Measurements from ENCODE around the gene CNOT2. TPM values are rescaled to one million over a fixed set of nuclear protein-coding genes. Genes with fewer than 3 reads are reported as not detected.

The CNOT2 gene
- total RNA-seq, 1 donor, result 153 TPM

- Histone ChIP-seq H3K27me3 (ENCODE audit: insufficient read depth, low read length) (no peaks in the 10 kb centered on the region), H3K4me1 (ENCODE audit: insufficient read depth, low read length) (no peaks in the 10 kb centered on the region)
These were observed 21.6 kb upstream of the CNOT2 start for GRCh38 chr12:70221626-70222025.

GRCh38 chr12:70227911-70228310 is 15.3 kb upstream of the CNOT2 start:
- Histone ChIP-seq H3K27me3 (ENCODE audit: insufficient read depth, low read length) (no peaks in the 10 kb centered on the region), H3K4me2 (ENCODE audit: insufficient read depth, low read length) (no peak overlapping the region), H3K4me1 (ENCODE audit: insufficient read depth, low read length) (no peaks in the 10 kb centered on the region), H3K79me2 (ENCODE audit: insufficient read depth, low read length) (no peaks in the 10 kb centered on the region), H3K36me3 (ENCODE audit: insufficient read depth, low read length) (no peaks in the 10 kb centered on the region), H2AFZ (ENCODE audit: low read length) (no peak overlapping the region), H3K9me3 (ENCODE audit: low read depth, low read length) (no peaks in the 10 kb centered on the region), H4K20me1 (ENCODE audit: insufficient read depth, low read length) (no peaks in the 10 kb centered on the region), H3K4me3 (ENCODE audit: insufficient read depth, low read length) (no peak overlapping the region), H3K27ac (ENCODE audit: low read depth, low read length) (no peak overlapping the region)
- TF ChIP-seq CTCF (IDR thresholded peaks at IDR 0.05; ENCODE audit: extremely low read depth, low read depth, low read length), result no peak
- peak; percentile 21 for DNase-seq (ENCODE audit: insufficient read length, low spot score, missing footprints)

More at GRCh38 chr12:70221626-70222025, 21.6 kb upstream of the CNOT2 start:
- H3K79me2 ChIP-seq (ENCODE audit: insufficient read depth, low read length), result no peaks in the 10 kb centered on the region
- no peak for TF ChIP-seq CTCF (IDR thresholded peaks at IDR 0.05; ENCODE audit: extremely low read depth, low read depth, low read length)
- H4K20me1 ChIP-seq (ENCODE audit: insufficient read depth, low read length), result no peaks in the 10 kb centered on the region
- no peak for DNase-seq (ENCODE audit: insufficient read length, low spot score, missing footprints)
- no peaks in the 10 kb centered on the region for H3K9me3 ChIP-seq (ENCODE audit: low read depth, low read length)
- H3K4me2 ChIP-seq (ENCODE audit: insufficient read depth, low read length), result no peak overlapping the region
- no peak overlapping the region for H3K4me3 ChIP-seq (ENCODE audit: insufficient read depth, low read length)
- H3K27ac ChIP-seq (ENCODE audit: low read depth, low read length), result no peak overlapping the region
- H3K36me3 ChIP-seq (ENCODE audit: insufficient read depth, low read length), result no peaks in the 10 kb centered on the region
- H2AFZ ChIP-seq (ENCODE audit: low read length), result no peak overlapping the region

GRCh38 chr12:70230934-70231606 is 12.2 kb upstream of the CNOT2 start:
- H3K27ac ChIP-seq (ENCODE audit: low read depth, low read length), result no peak overlapping the region
- H3K36me3 ChIP-seq (ENCODE audit: insufficient read depth, low read length), result no peaks in the 10 kb centered on the region
- no peaks in the 10 kb centered on the region for H3K79me2 ChIP-seq (ENCODE audit: insufficient read depth, low read length)
- H4K20me1 ChIP-seq (ENCODE audit: insufficient read depth, low read length), result no peaks in the 10 kb centered on the region
- no peak overlapping the region for H2AFZ ChIP-seq (ENCODE audit: low read length)
- no peak overlapping the region for H3K4me3 ChIP-seq (ENCODE audit: insufficient read depth, low read length)
- H3K4me2 ChIP-seq (ENCODE audit: insufficient read depth, low read length), result no peak overlapping the region
- no peak for DNase-seq (ENCODE audit: insufficient read length, low spot score, missing footprints)
- no peak for TF ChIP-seq CTCF (IDR thresholded peaks at IDR 0.05; ENCODE audit: extremely low read depth, low read depth, low read length)
- no peaks in the 10 kb centered on the region for H3K9me3 ChIP-seq (ENCODE audit: low read depth, low read length)
- H3K4me1 ChIP-seq (ENCODE audit: insufficient read depth, low read length), result no peaks in the 10 kb centered on the region
- H3K27me3 ChIP-seq (ENCODE audit: insufficient read depth, low read length), result no peaks in the 10 kb centered on the region

GRCh38 chr12:70236990-70237389 is 6.2 kb upstream of the CNOT2 start:
- Histone ChIP-seq H3K36me3 (ENCODE audit: insufficient read depth, low read length) (peaks cover 19% of the 10 kb centered on the region), H3K27me3 (ENCODE audit: insufficient read depth, low read length) (no peaks in the 10 kb centered on the region), H2AFZ (ENCODE audit: low read length) (no peak overlapping the region), H3K79me2 (ENCODE audit: insufficient read depth, low read length) (peaks cover 9% of the 10 kb centered on the region), H3K4me3 (ENCODE audit: insufficient read depth, low read length) (no peak overlapping the region), H3K4me2 (ENCODE audit: insufficient read depth, low read length) (no peak overlapping the region), H3K27ac (ENCODE audit: low read depth, low read length) (no peak overlapping the region), H3K9me3 (ENCODE audit: low read depth, low read length) (no peaks in the 10 kb centered on the region), H3K4me1 (ENCODE audit: insufficient read depth, low read length) (peaks cover 5% of the 10 kb centered on the region), H4K20me1 (ENCODE audit: insufficient read depth, low read length) (no peaks in the 10 kb centered on the region)
- TF ChIP-seq CTCF (IDR thresholded peaks at IDR 0.05; ENCODE audit: extremely low read depth, low read depth, low read length), result no peak
- DNase-seq (ENCODE audit: insufficient read length, low spot score, missing footprints), result no peak

All from osteoblast (primary cell).